Skin of body (tissue), 2 donors: ENCODE measurements around the gene TESK2. TPM values are rescaled to one million over a fixed set of nuclear protein-coding genes. Genes with fewer than 3 reads are reported as not detected.
"Not testable (repeated sequence)": the region's sequence is repeated elsewhere in the genome, so short reads cannot be mapped to it uniquely, and the experiment has no call there.

Source experiments
- DNase-seq: peaks from one replicate; lab custom pipeline; 2025; lab: John Stamatoyannopoulos, UW
- total RNA-seq: library from RNA; depleted of rRNA; stranded (reverse); fragments of >200 nt; gene quantifications from one replicate; pipeline ENCODE4 v1.2.3, GENCODE V29; 2014

Gene TESK2
- total RNA-seq, 1 donor from 2014 or later = 7.4 TPM

DNA sequence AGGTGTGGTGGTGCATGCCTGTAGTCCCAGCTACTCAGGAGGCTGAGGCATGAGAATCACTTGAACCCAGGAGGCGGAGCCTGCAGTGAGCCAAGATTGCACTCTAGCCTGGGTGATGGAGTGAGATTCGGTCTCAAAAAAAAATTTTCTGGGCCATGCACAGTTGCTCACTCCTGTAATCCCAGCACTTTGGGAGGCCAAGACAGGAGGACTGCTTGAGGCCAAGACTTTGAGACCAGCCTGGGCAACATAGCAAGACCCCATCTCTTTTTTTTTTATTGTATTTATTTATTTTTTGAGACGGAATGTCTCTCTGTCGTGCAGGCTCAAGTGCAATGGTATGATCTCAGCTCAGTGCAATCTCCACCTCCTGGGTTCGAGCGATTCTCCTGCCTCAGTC, 16.8 kb downstream of the TESK2 start:
- DNase-seq = not testable (repeated sequence)

DNA sequence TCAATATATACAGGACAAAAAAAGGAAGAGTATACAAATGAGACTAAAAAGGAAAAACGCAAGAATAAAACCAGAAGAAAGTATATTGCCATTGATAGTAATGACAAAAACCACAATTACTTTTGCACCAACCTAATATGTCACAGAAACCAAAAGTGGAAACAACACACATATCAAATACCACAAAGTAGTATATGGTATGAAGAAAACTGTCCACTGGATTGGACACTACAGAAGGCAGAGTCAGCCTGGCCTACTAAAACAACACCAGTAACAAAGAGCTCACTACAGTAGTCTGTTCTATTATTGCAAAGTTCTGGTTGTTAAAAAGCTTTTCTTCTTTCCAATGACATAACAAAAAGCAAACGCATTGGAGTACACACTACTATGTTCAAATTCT, 17.7 kb downstream of the TESK2 start:
- DNase-seq = no peak

DNA sequence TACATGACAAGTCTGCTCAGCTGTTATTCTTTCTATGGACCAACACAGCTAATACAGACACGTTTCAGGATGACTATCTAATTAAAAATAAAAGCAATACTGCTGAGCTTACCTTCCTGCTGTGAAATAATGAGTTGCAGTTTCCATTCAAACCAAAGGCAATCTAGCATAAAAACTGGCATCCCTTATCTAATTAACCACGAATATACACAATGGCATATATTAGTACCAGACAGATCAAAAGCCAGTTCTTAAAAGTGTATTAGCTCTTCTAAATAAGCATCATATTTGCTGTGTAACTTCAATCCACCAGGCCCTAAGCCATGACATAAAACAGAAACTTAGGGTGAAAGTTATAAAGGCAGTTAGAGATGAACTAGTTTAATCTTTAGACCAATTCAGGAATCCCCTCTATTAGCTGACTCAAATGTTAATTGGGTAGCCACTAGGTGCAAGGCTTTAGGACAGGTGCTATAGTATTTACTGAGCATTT, 20.6 kb downstream of the TESK2 start:
- DNase-seq = no peak

DNA sequence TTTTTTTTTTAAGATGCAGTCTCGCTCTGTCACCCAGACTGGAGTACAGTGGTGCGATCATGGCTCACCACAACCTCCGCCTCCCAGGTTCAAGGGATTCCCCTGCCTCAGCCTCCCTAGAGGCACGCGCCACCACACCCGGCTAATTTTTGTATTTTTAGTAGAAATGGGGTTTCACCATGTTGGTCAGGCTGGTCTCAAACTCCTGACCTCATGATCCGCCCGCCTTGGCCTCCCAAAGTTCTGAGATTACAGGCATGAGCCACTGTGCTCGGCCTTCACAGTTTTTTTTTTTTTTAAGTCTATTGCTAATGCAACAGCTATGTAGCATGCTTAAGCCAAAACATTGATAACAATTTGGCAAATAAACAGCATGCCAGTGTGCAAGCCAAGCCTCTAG, 23.6 kb downstream of the TESK2 start:
- not testable (repeated sequence) for DNase-seq

DNA sequence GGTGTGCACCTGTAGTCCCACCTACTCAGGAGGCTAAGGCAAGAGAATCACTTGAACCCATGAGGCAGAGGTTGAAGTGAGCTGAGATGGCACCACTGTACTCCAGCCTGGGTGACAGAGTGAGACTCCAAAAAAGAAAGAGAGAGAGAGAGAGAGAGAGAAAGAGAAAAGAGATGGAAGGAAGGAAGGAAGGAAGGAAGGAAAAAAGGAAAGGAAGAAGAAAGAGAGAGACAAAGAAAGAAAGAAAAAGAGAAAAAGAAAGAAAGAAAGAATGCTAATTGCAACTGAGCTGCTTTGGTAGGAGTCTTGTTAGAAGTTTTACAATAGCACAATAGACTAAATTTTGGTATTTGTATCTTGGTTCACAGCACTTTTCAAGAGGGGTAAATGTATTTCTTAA, 25.7 kb downstream of the TESK2 start:
- no peak for DNase-seq

DNA sequence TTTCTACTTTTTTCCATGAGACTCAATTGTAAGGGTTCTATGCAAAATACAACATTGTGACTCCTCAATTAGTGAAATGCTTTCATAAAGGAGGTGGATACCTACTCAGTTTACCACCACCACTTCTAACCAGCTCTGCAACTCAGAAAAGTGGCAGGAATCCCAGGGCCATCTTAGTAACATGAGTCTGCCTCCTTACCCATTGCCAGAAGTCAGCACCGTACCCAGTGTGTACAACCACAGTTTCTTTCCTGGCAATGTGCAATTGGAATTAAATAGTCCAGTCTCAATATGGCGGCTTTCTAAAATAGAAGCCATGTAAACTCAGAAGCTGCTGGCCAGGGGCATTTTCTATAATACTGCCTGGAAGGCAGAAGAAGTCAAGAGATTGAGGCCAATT, 32.1 kb downstream of the TESK2 start:
- DNase-seq = no peak

DNA sequence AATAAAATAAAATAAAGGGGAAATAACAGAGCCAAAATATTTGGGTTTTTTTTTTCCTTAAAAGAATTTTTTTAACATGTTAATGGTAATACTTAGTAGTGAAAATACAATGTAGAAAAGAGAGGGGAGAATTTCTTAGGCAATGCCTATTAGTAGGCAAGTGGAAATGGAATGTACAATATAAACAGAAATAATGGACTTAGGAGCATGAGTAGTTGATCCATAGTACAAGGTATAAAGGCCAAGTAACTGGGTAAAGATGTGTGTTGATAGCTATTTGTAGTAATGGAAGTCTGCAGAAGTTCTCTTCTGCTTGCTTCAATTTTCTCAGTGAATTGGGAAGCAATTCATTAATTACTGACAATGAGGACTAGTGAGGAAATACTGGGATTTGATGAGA, 34.4 kb downstream of the TESK2 start:
- DNase-seq = no peak

DNA sequence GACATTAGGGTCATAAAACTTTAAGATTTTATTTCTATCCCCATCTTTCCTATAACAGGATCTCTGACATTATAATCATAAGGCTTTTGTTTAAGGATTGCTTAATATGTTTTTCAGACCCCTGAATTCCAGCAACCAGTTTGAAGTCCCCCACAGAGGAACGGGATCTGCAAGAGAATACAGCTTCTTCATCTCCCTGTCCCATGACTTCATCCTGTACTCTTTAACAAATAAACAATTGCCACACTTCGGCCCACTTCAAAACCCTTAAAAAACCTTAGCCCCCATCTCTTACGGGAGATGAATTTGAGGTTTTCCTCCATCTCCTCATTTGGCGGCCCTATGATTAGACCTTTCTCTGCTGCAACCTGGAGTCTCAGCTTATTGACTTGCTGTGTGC, 35.8 kb downstream of the TESK2 start:
- no peak for DNase-seq

DNA sequence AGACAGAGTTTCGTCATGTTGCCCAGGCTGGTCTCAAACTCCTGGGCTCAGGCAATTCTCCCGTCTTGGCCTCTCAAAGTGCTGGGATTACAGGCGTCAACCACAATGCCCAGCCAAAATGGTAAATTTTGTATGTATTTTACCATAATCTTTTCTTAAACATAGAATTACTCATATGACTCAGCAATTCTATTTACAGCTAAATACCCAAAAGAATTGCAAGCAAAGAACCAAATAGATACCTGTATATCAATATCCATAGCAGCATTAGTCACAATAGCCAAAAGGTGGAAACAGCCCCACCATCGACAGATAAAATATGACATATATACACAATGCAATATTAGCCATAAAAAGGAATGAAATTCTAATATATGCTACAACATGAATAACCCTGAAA, 36.5 kb downstream of the TESK2 start:
- no peak for DNase-seq

DNA sequence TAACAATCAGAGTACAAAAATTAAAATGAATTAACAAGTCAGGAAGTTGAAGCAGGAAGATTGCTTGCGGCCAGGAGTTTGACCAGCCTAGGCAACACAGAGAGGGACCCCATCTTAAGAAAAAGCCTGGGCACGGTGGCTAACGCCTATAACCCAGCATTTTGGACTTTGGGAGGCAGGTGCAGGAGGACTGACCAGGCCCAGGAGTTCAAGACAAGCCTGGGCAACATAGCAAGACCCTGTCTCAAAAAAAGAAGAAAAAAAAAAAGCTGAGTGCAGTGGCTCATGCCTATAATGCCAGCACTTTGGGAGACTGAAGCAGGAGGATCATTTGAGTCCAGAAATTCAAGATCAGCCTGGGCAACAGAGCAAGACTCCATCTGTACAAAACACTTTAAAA, 38.5 kb downstream of the TESK2 start:
- no peak for DNase-seq

DNA sequence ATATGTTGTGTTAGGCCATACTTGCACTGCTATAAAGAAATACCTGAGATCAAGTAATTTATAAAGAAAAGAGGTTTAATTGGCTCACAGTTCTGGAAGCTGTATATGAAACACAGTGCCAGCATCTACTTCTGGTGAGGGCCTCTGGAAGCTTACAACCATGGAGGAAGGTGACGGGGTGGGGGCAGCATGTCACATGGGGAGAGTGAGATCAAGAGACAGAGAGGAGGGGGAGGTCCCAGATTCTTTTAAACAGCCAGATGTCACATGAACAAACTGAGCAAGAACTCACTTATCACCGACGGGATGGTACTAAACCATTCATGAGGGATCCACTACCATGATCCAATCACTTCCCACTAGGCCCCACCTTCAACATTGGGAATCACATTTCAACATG, 42.6 kb downstream of the TESK2 start:
- DNase-seq = no peak

DNA sequence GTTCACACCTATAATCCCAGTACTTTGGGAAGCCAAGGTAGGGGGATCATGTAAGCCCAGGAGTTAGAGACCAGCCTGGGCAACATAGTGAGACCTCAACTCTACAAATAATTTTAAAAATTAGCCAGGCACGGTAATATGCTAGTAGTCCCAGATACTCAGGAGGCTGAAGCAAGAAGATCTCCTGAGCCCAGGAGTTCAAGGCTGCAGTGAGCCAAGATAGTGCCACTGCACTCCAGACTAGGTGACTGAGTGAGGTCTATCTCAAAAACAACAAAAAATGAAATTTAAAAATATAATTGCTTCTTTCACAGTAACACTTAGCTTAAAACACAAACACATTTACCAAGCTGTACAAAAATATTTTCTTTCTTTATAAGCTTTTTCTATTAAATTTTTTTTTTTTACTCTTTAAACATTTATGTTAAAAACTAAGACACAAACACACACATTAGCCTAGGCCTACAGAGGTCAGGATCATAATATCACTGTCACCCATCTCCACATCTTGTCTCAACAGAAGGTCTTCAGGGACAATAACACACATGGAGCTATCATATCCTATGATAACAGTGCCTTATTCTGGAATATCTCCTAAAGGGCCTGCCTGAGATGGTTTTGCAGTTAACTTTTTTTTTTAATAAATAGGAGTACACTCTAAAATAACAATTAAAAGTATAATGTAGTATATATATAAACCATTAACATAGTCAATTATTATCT, 43.9 kb downstream of the TESK2 start:
- DNase-seq = no peak

DNA sequence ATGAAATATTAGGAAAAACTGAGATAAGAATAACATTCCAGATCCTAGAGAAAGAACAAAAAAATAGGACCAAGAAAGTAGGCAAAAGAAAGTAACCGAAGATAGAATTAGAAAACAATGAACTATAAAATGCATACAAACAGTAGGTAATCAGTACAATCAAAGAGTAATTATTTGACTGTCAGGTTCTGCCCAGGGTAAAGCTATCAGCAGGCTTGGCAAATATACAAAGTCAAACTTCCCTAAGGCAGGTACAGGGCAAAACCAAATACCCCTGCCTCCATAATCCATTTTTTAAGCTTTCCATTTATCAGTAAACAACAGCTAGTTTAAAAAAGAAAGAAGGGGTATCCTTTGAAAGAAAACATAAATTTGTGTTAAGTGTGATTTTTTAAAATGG, 44.4 kb downstream of the TESK2 start:
- no peak for DNase-seq

DNA sequence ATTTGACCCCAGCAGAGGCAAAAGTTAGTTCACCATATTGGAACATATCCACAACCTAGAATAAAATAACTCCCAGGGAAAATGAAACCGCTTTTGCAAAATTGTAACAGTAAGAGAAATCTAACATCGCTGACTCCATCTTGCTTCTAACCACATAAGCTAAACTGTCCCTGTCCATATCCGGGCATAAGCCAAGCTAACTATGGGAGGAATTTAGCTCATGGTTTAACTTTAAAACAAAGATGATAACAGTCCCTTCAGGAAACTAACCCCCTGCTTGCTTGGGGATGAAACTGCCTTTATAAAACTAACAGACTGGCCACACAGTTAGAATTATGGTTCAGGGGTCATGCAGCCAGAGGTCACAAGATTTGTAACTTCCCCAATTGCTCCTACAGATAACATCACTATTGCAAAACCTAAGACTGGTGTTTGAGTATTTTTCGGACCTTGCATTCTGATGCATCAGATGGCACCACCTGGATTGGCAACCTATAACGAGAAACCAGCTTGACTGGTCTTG, 46.3 kb downstream of the TESK2 start:
- no peak for DNase-seq

DNA sequence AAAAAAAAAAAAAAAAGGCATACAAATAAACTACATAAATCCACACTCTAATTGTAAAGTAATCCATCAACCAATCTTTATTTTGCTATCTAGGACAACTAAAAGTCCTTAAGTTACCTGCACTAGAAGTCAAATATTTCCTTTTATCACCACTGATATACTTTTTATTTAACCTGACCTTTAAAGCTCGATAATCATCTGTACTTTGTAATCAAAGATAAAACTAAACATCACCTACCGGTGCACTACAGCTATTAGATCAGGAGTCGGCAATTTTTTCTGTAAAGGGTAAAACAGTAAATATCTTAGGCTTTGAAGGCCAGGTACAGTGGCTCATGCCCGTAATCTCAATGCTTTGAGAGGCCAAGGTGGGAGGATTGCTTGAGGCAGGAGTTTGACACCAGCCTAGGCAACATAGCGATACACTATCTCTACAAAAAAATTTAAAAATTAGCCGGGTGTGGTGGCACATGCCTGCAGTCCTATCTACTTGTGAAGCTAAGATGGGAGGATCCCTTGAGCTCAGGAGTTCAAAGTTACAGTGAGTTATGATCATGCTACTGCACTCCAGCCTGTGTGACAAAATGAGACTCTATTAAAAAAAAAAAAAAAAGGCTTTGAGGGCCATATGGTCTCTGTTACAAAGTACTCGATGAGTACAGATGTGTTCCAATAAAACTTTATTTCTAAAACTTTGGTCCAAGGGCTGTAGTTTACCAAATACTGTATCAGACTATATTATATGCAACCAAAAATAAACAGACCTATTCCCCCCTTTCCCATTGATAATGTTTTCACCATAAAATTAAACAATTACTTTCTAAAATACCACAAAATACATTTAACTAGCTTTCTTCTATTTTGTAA, 47.1 kb downstream of the TESK2 start:
- no peak for DNase-seq

DNA sequence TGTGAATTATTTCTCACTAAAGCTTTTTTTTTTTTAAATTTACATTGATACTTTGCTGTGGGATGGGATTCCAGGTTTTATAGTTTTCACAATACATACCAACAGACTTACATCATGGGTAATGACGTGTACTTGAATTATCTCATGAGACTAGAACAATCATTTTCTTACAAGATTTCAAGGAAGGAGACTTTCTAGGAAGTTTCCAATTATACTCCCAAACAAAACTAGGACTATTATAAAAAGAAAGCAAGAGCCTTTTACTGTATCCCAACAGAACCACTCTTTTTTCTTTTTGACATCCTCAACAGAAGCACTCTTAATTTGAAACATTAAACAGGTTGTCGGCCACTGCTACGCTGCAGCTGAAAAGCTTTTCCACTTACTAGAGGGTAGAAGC, 48.7 kb downstream of the TESK2 start:
- DNase-seq = peak; percentile 4

DNA sequence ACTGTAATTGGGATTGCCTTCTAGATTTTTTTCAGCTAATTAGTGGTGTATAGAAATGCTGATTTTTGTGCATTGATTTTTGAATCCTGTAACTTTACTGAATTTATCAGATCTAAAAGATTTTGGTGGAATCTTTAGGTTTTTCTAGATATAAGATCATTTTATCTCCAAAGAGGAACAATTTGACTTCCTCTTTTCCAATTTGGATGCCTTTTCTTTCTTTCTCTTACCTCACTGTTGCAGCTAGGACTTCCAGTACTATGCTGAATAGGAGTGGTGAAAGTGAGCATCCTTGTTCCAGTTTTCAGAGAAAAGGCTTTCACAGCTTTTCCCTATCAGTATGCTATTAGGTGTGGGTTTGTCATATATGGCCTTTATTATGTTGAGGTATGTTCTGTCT, 53.6 kb downstream of the TESK2 start:
- DNase-seq = no peak

DNA sequence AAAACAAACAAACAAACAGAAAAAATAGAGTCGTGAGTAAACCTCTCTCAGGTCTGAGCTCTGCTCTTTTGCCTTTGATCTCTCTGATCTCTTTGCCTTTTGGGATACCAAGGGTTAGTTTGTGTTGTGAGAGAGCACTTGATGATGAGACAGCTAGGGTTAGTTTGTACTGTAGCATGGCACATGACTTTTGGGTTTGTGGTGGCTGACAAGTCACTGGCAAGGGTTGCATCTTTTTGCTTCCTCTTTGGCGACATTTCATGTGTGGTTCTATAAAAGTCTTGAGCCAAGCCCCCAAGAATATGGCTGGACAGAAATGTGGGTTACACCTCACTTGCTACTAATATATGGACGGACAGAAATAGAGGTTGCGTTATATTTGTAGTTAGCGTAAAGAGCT, 60.5 kb downstream of the TESK2 start:
- no peak for DNase-seq

DNA sequence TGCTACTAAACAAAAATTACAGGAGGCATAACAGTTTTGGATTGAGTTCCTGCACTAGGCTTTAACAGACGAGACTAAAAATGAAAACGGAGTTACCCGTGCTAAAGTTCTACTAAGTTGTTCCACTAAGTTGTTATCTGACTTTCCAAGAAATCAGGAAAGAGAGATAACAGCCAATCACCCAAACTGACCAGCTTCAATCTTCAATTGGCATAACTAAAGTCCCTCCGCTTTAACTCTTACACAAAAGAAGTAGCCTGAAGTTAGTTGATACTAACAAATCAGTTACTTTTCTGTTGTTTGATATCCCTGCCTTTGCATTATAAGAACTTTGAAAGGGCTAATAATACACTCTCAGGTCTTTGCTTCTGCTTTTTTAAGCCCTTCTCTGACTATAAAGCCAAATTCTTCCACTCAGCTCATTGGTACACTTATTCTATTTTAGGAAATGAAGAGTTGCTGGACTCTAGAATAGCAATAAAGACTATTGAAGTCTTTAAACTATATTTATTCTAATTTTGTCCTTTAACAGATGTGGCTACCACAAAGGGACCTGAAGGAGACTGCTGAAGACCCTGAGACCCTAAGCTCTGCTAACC, 61.3 kb downstream of the TESK2 start:
- DNase-seq = no peak

DNA sequence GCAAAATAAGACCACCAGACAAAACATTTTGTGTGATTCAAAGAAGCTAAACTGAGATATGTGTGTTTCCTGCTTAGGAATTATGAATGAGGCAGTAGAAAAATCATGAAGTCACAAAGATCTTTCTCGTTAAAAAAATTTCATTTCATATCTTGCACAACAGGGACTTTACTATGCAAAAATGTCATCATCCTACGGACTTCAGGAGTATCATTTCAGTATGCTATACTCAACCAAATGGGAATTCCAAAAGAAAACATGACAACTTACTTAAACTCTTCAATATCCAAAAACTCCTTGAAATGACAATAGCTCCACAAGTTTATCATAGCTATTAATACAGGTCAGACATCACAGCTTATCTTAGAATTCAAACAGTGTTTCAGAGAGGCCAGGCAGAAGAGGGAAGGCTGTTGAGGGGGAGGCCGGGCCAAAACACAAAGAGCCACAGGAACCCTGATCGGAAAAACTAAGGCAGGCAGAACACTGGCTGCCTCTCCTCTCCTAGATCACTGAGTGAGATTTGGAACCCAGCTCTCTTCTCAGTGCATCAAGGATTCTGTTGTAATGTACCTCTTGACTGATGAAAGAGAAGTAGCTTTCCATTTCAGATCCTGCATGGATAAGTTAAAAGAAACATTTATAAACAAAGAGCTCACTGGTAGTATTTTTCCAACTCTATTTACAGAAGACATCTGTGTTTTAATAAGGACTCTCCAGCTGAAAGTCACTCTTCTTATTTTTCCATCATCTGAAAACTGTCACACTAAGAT, 66.9 kb downstream of the TESK2 start:
- DNase-seq = no peak

DNA sequence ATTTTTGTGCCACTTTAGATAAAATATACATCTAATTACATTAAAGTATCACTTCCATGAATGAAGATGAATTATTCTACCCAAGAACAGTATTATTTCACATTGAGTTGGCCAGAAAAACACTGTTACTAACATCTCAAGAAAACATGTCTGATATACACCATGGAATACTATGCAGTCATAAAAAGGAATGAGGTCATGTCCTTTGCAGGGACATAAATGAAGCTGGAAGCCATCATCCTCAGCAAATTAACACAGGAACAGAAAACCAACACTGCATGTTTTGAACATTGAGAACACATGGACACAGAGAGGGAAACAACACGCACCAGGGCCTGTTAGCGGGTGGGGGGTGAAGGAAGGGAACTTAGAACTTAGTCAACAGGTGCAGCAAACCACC, 69.0 kb downstream of the TESK2 start:
- DNase-seq = no peak
